Right lobe of liver (tissue), 4 donors: Measurements from ENCODE around the gene TOB2.

Experiments used
- POLR2A ChIP-seq: fragments of 450-650 bp; IDR thresholded peaks from one replicate; pipeline ENCODE4 v1.6.1; 2017; ENCODE audit warnings: antibody characterized with exemption, mild to moderate bottlenecking
- TF ChIP-seq, protein P1 (sequence below), 4 donors: fragments of 200-600 bp in 3 of 4; fragments of 450-650 bp in 1 of 4; IDR thresholded peaks; one replicate each; pipeline versions ENCODE4 v1.5.1 to v1.8.0; 2016 to 2022; ENCODE audit warnings: antibody characterized with exemption in 4 of 4, mild to moderate bottlenecking in 2 of 4
- donor health status: DM: no; HTN: no; CAD: no.
- donor health status: DM: no; HTN: no; CAD: no.
- donor health status: DM: no; HTN: yes; CAD: no.

DNA sequence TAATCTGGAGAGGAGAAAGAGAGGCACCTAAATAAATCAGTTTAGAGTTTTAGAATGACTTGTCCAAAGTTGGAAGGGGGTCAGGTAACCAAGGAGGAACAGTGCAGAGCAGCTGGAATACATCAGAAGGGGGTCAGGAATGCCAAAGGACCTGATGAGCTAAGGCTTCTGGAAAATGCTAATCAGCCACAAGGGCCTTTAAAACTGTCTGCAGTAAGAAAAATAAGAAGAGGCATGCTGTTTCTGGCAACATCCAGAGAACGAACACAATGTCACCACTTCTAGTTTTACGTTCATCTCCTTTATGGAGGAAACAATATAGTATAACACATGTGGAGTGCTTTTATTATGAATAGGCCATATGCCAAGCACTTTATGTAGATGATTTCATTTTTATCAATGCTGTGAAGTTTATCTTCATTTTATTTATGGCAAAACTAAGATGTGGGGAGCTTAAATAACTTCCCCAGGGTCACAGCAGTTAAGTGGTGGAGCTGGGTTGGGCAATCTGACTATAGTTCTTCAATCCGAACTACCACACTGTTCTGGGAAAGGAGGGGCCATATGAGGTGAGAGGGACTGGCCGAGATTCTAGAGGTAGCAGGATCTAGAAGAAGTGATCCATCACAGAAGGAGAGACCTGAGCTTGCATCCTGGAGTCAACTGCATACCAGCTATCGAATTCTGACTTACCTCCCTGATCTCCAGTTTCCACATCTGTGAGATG, 44.9 kb upstream of the TOB2 start:
- TF ChIP-seq, protein P1, sequence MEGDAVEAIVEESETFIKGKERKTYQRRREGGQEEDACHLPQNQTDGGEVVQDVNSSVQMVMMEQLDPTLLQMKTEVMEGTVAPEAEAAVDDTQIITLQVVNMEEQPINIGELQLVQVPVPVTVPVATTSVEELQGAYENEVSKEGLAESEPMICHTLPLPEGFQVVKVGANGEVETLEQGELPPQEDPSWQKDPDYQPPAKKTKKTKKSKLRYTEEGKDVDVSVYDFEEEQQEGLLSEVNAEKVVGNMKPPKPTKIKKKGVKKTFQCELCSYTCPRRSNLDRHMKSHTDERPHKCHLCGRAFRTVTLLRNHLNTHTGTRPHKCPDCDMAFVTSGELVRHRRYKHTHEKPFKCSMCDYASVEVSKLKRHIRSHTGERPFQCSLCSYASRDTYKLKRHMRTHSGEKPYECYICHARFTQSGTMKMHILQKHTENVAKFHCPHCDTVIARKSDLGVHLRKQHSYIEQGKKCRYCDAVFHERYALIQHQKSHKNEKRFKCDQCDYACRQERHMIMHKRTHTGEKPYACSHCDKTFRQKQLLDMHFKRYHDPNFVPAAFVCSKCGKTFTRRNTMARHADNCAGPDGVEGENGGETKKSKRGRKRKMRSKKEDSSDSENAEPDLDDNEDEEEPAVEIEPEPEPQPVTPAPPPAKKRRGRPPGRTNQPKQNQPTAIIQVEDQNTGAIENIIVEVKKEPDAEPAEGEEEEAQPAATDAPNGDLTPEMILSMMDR (IDR thresholded peaks at IDR 0.05), result no peak
- no peak for TF ChIP-seq POLR2A
